Gastroesophageal sphincter (tissue), 4 donors: ENCODE measurements around the gene TMEM184A. TPM values are rescaled to one million over a fixed set of nuclear protein-coding genes. Genes with fewer than 3 reads are reported as not detected.

Experiments
- ATAC-seq: fragments of 150-250 bp; one replicate; pipeline ENCODE4 v1.9.1; 2016; ENCODE audit warnings: mild to moderate bottlenecking, moderate library complexity
- H3K27ac ChIP-seq, 4 donors: fragments of 200-600 bp; sonication (generic) in 3 of 4; 1 replicate in 3 of 4; 2 replicates in 1 of 4; pipeline ENCODE4 v1.5.1; 2016 to 2019
- H3K27me3 ChIP-seq: fragments of 200-600 bp; sonication (generic); one replicate; pipeline ENCODE4 v1.5.1; 2019
- H3K36me3 ChIP-seq, 2 donors: fragments of 200-600 bp; sonication (generic); one replicate each; pipeline ENCODE4 v1.5.1; 2019; ENCODE audit warnings: control low read depth in 1 of 2
- H3K4me1 ChIP-seq, 3 donors: fragments of 200-600 bp; sonication (generic); 1 replicate in 2 of 3; 2 replicates in 1 of 3; pipeline ENCODE4 v1.5.1; 2016 to 2019; ENCODE audit warnings: control low read depth in 2 of 3
- H3K4me3 ChIP-seq, 2 donors: fragments of 200-600 bp; sonication (generic); one replicate each; pipeline ENCODE4 v1.5.1; 2019; ENCODE audit warnings: mild to moderate bottlenecking in 1 of 2, moderate library complexity in 1 of 2
- H3K9me3 ChIP-seq, 3 donors: fragments of 200-600 bp; sonication (generic); one replicate each; pipeline ENCODE4 v1.5.1; 2017 to 2019; ENCODE audit warnings: control low read depth in 2 of 3
- CTCF ChIP-seq, 4 experiments: fragments of 200-600 bp in 2 of 4; fragments of 450-650 bp in 2 of 4; sonication (generic) in 1 of 4; IDR thresholded peaks; one replicate each; pipeline ENCODE4 v1.5.1; 2017 to 2019; ENCODE audit warnings: antibody characterized with exemption in 4 of 4, mild to moderate bottlenecking in 2 of 4, moderate library complexity in 2 of 4
- EP300 ChIP-seq: sonication (generic); formaldehyde crosslinking; IDR thresholded peaks from one replicate; pipeline ENCODE4 v1.6.1; 2017; ENCODE audit warnings: antibody characterized with exemption, mild to moderate bottlenecking
- POLR2A ChIP-seq, 2 donors: fragments of 450-650 bp; IDR thresholded peaks; one replicate each; pipeline ENCODE4 v1.6.1; 2017; ENCODE audit warnings: antibody characterized with exemption in 2 of 2, mild to moderate bottlenecking in 2 of 2, moderate library complexity in 1 of 2
- POLR2AphosphoS5 ChIP-seq: sonication (generic); formaldehyde crosslinking; IDR thresholded peaks from one replicate; pipeline ENCODE4 v1.6.1; 2017; ENCODE audit warnings: antibody characterized with exemption
- WGBS, 2 donors: methylation state at CpG; one replicate each; pipeline ENCODE4 v1.1.5; 2018; ENCODE audit warnings: low coverage in 1 of 2; 5-methylcytosine and 5-hydroxymethylcytosine counted together
- total RNA-seq, 4 donors: library from RNA; depleted of rRNA; stranded (reverse); fragments of >200 nt; gene quantifications; one replicate each; pipeline ENCODE4 v1.1.0, GENCODE V29; 2016

TMEM184A gene
- 1 to 10 TPM in 1 of 4 donors, under 1 TPM in 2, not detected in 1; 0.15 to 1.5 (median 0.31) TPM for total RNA-seq

GRCh38 chr7:1555813-1556543 lies at the start of gene TMEM184A:
TMEM184A (minus strand) TSS chr7:1556205; CDS start chr7:1555484, 721 bp downstream.
- peaks cover 43% of the 10 kb centered on the region for H3K27me3 ChIP-seq
- no CpG with 5 or more reads among the region's 23 CpGs for WGBS, 2 donors
- H3K9me3 ChIP-seq = no peaks in the 10 kb centered on the region
- TF ChIP-seq CTCF (IDR thresholded peaks at IDR 0.05) (peak in 1 of 4 experiments; percentile 26), EP300 (no peak)
- no peak for ATAC-seq
- H3K36me3 ChIP-seq = no peaks in the 10 kb centered on the region
- H3K27ac ChIP-seq = no peak within 1 kb of the TSS
- no peak within 1 kb of the TSS for H3K4me3 ChIP-seq
- peaks cover 0 to 15% (median 12%) of the 10 kb centered on the region in 3 donors for H3K4me1 ChIP-seq

GRCh38 chr7:1604383-1604782 lies 48.4 kb upstream of the TMEM184A start:
- 43 to 67% methylated on average over 1 to 2 of the region's 2 CpGs for WGBS, 2 donors
- no peak for TF ChIP-seq EP300
- no peak for TF ChIP-seq CTCF (IDR thresholded peaks at IDR 0.05)
- TF ChIP-seq POLR2AphosphoS5 = no peak
- TF ChIP-seq POLR2A (IDR thresholded peaks at IDR 0.05) = no peak
- peaks cover 90% of the 10 kb centered on the region for H3K27me3 ChIP-seq
- H3K27ac ChIP-seq = no peak overlapping the region
- H3K9me3 ChIP-seq = no peaks in the 10 kb centered on the region
- no peak overlapping the region for H3K4me3 ChIP-seq
- no peaks in the 10 kb centered on the region for H3K4me1 ChIP-seq
- H3K36me3 ChIP-seq = no peaks in the 10 kb centered on the region
- ATAC-seq = no peak

GRCh38 chr7:1603346-1604225 lies 47.6 kb upstream of the TMEM184A start:
- TF ChIP-seq EP300 (no peak), POLR2A (IDR thresholded peaks at IDR 0.05) (no peak)
- no peak for ATAC-seq
- WGBS, 2 donors = 72% methylated on average over 5 to 16 of the region's 41 CpGs
- H3K36me3 ChIP-seq = no peaks in the 10 kb centered on the region
- H3K27ac ChIP-seq = no peak overlapping the region
- H3K4me1 ChIP-seq = no peaks in the 10 kb centered on the region
- no peaks in the 10 kb centered on the region for H3K9me3 ChIP-seq
- peaks cover 90% of the 10 kb centered on the region for H3K27me3 ChIP-seq
- no peak overlapping the region for H3K4me3 ChIP-seq

- no CpG with 5 or more reads among the region's 15 CpGs for WGBS, 2 donors
- Histone ChIP-seq H3K4me3 (no peak overlapping the region), H3K9me3 (no peaks in the 10 kb centered on the region), H3K27ac (no peak overlapping the region), H3K27me3 (peaks cover 90% of the 10 kb centered on the region), H3K4me1 (no peaks in the 10 kb centered on the region), H3K36me3 (no peaks in the 10 kb centered on the region)
- ATAC-seq = no peak
- TF ChIP-seq POLR2A (IDR thresholded peaks at IDR 0.05) (no peak), EP300 (no peak), CTCF (IDR thresholded peaks at IDR 0.05) (no peak), POLR2AphosphoS5 (no peak)
Measured at GRCh38 chr7:1602386-1602785, 46.4 kb upstream of the TMEM184A start.

GRCh38 chr7:1601956-1602355 lies 46.0 kb upstream of the TMEM184A start:
- peaks cover 90% of the 10 kb centered on the region for H3K27me3 ChIP-seq
- TF ChIP-seq CTCF (IDR thresholded peaks at IDR 0.05) = no peak
- TF ChIP-seq POLR2AphosphoS5 = no peak
- TF ChIP-seq EP300 = no peak
- no peak for TF ChIP-seq POLR2A (IDR thresholded peaks at IDR 0.05)
- no peaks in the 10 kb centered on the region for H3K36me3 ChIP-seq
- H3K27ac ChIP-seq = no peak overlapping the region
- ATAC-seq = no peak
- H3K9me3 ChIP-seq = no peaks in the 10 kb centered on the region
- H3K4me1 ChIP-seq = no peaks in the 10 kb centered on the region
- WGBS, 2 donors = 55 to 58% methylated on average over 4 to 8 of the region's 24 CpGs
- H3K4me3 ChIP-seq = no peak overlapping the region
